HepG2 (cell line): Measurements from ENCODE around the gene ZKSCAN4. TPM values are rescaled to one million over a fixed set of nuclear protein-coding genes. Genes with fewer than 3 reads are reported as not detected.
A peak's percentile ranks its signal among the peaks of the same experiment; 100 is the strongest.

Source experiments
- ATAD3A ChIP-seq: sonication (generic); formaldehyde crosslinking; IDR thresholded peaks from 2 replicates; pipeline ENCODE4 v1.4.0; 2020; ENCODE audit warnings: missing genetic modification reagents
- BHLHE40 ChIP-seq: IDR thresholded peaks from 2 replicates; pipeline ENCODE4 v1.6.1; 2011; ENCODE audit warnings: low read length, improper control_type of control experiment
- FLYWCH1 ChIP-seq: sonication (generic); formaldehyde crosslinking; IDR thresholded peaks from 2 replicates; pipeline ENCODE4 v1.8.1; 2023; ENCODE audit warnings: mild to moderate bottlenecking, missing genetic modification reagents
- HDAC1 ChIP-seq: sonication (generic); formaldehyde crosslinking; IDR thresholded peaks from 2 replicates; pipeline ENCODE4 v1.5.1; 2020; ENCODE audit warnings: mild to moderate bottlenecking, missing genetic modification reagents
- HES4 ChIP-seq: sonication (generic); formaldehyde crosslinking; IDR thresholded peaks from 2 replicates; pipeline ENCODE4 v1.9.0; 2021; ENCODE audit warnings: mild to moderate bottlenecking, missing genetic modification reagents, borderline replicate concordance
- HNRNPLL ChIP-seq: fragments of 200-400 bp; formaldehyde crosslinking; IDR thresholded peaks from 2 replicates; pipeline ENCODE4 v1.6.1; 2017; ENCODE audit warnings: mild to moderate bottlenecking, low read depth, low read length; ENCODE audit not compliant: poor library complexity, severe bottlenecking
- NFKBIZ ChIP-seq: IDR thresholded peaks from 2 replicates; pipeline ENCODE4 v1.6.1; 2018; ENCODE audit warnings: missing genetic modification reagents, missing compliant biosample characterization
- POLR2AphosphoS5 ChIP-seq: IDR thresholded peaks from 2 replicates; pipeline ENCODE4 v1.6.1; 2012; ENCODE audit warnings: low read depth, low read length
- SKI ChIP-seq: fragments of 450-650 bp; IDR thresholded peaks from one replicate; pipeline ENCODE4 v1.6.1; 2018; ENCODE audit warnings: mild to moderate bottlenecking; ENCODE audit not compliant: partially characterized antibody
- ZSCAN29 ChIP-seq: sonication (generic); formaldehyde crosslinking; conservative IDR thresholded peaks from 2 replicates; pipeline ENCODE4 v1.4.0; 2020; ENCODE audit warnings: mild to moderate bottlenecking, missing genetic modification reagents
- polyA plus RNA-seq, 8 experiments: library from polyadenylated mRNA; depleted of rRNA in 3 of 8; stranded (reverse) in 7 of 8; unstranded in 1 of 8; fragments of >200 nt; fragmentation: Illumina TruSeq in 4 of 8; extraction: Trizol in 4 of 8; gene quantifications; 2 replicates each; pipeline versions ENCODE4 v1.2.1 to v1.2.3, GENCODE V29; 2011 to 2016; ENCODE audit warnings: low read depth in 4 of 8, missing spikeins in 1 of 8, mixed read lengths in 1 of 8; ENCODE audit not compliant: insufficient read depth in 1 of 8
- total RNA-seq, 5 experiments: library from RNA; depleted of rRNA; stranded (reverse); fragments of >200 nt; fragmentation: Illumina TruSeq; extraction: Trizol; gene quantifications; 2 replicates each; pipeline ENCODE4 v1.2.3, GENCODE V29; 2016; ENCODE audit warnings: low read depth in 1 of 5
- TF ChIP-seq, protein P1 (sequence below): IDR thresholded peaks from 2 replicates; pipeline ENCODE4 v1.6.1; 2016
- TF ChIP-seq, protein P2 (sequence below): sonication (generic); formaldehyde crosslinking; IDR thresholded peaks from 2 replicates; pipeline ENCODE4 v1.5.1; 2020; ENCODE audit warnings: mild to moderate bottlenecking, moderate library complexity, missing genetic modification reagents
- TF ChIP-seq, protein P3 (sequence below): sonication (generic); formaldehyde crosslinking; IDR thresholded peaks from 2 replicates; pipeline ENCODE4 v1.4.0; 2020; ENCODE audit warnings: mild to moderate bottlenecking, missing genetic modification reagents
- TF ChIP-seq, protein P4 (sequence below): sonication (generic); formaldehyde crosslinking; IDR thresholded peaks from 2 replicates; pipeline ENCODE4 v1.5.0; 2020; ENCODE audit warnings: mild to moderate bottlenecking, missing genetic modification reagents
- TF ChIP-seq, protein P5 (sequence below): IDR thresholded peaks from 2 replicates; pipeline ENCODE4 v1.6.1; 2018; ENCODE audit warnings: missing genetic modification reagents, mild to moderate bottlenecking, missing compliant biosample characterization
- TF ChIP-seq, protein P6 (sequence below): sonication (generic); formaldehyde crosslinking; IDR thresholded peaks from 2 replicates; pipeline ENCODE4 v1.4.0; 2020; ENCODE audit warnings: mild to moderate bottlenecking, missing genetic modification reagents

Gene ZKSCAN4
- total and polyA plus RNA-seq, 2 of the 13 experiments (the other 11 are each of a cell fraction or from before 2014, with no cell fraction given) = 2.9 to 7.8 TPM

DNA sequence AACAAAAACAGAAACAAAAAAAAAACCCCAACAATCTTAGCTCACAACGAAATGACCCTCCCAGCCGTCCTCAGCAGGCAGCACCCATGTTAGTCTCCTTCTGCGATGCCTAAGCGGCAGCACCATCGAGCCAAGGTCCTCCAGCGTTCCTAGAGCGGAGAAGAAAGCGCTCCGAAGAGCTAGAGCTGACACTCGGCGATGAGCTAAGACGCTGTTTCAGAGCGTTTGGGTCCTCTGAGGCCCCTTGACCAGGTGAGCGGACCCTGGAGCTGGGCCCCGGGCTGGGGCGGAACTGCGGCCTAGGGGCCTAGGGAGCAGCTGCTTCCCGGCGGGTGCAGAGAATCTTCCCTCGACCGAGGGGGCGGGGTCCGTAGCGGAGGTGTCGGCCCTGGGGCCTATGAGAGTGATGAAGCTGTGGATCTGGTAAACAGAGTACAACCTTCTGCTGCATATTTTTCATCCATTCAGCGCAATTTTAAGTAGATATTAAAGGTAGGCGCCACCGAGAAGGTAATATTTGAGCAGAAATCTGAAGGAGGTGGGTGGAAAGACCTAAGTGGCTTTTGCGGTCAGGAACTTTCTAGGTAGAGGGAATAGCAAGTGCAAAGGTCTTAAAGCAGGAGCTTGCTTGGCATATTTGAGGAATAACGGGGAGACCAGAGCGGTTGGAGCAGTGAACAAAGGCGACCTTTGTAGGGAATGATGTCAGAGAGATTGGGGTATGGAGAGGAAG lies 15.1 kb upstream of the ZKSCAN4 start, which contains the start of gene ZSCAN26 (continued):
- TF ChIP-seq BHLHE40 = no peak
- peak; percentile 18 for TF ChIP-seq SKI
- peak; percentile 64; the same call in 1 of the 2 replicates for TF ChIP-seq ATAD3A (CRISPR knock-in tag)
- peak; percentile 68 for TF ChIP-seq HNRNPLL
- peak; percentile 82 for TF ChIP-seq POLR2AphosphoS5
- peak; percentile 91 for TF ChIP-seq HDAC1 (CRISPR knock-in tag)
- TF ChIP-seq, protein P1, sequence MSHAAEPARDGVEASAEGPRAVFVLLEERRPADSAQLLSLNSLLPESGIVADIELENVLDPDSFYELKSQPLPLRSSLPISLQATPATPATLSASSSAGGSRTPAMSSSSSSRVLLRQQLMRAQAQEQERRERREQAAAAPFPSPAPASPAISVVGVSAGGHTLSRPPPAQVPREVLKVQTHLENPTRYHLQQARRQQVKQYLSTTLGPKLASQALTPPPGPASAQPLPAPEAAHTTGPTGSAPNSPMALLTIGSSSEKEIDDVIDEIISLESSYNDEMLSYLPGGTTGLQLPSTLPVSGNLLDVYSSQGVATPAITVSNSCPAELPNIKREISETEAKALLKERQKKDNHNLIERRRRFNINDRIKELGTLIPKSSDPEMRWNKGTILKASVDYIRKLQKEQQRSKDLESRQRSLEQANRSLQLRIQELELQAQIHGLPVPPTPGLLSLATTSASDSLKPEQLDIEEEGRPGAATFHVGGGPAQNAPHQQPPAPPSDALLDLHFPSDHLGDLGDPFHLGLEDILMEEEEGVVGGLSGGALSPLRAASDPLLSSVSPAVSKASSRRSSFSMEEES (CRISPR knock-in tag) = peak; percentile 61
- no peak; the same call in 1 of the 2 replicates for TF ChIP-seq NFKBIZ (CRISPR knock-in tag)
- TF ChIP-seq, protein P2, sequence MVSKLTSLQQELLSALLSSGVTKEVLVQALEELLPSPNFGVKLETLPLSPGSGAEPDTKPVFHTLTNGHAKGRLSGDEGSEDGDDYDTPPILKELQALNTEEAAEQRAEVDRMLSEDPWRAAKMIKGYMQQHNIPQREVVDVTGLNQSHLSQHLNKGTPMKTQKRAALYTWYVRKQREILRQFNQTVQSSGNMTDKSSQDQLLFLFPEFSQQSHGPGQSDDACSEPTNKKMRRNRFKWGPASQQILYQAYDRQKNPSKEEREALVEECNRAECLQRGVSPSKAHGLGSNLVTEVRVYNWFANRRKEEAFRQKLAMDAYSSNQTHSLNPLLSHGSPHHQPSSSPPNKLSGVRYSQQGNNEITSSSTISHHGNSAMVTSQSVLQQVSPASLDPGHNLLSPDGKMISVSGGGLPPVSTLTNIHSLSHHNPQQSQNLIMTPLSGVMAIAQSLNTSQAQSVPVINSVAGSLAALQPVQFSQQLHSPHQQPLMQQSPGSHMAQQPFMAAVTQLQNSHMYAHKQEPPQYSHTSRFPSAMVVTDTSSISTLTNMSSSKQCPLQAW (CRISPR knock-in tag) = peak; percentile 85
- TF ChIP-seq, protein P3, sequence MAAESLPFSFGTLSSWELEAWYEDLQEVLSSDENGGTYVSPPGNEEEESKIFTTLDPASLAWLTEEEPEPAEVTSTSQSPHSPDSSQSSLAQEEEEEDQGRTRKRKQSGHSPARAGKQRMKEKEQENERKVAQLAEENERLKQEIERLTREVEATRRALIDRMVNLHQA (CRISPR knock-in tag) = no peak
- TF ChIP-seq FLYWCH1 (CRISPR knock-in tag) = no peak
- TF ChIP-seq, protein P4, sequence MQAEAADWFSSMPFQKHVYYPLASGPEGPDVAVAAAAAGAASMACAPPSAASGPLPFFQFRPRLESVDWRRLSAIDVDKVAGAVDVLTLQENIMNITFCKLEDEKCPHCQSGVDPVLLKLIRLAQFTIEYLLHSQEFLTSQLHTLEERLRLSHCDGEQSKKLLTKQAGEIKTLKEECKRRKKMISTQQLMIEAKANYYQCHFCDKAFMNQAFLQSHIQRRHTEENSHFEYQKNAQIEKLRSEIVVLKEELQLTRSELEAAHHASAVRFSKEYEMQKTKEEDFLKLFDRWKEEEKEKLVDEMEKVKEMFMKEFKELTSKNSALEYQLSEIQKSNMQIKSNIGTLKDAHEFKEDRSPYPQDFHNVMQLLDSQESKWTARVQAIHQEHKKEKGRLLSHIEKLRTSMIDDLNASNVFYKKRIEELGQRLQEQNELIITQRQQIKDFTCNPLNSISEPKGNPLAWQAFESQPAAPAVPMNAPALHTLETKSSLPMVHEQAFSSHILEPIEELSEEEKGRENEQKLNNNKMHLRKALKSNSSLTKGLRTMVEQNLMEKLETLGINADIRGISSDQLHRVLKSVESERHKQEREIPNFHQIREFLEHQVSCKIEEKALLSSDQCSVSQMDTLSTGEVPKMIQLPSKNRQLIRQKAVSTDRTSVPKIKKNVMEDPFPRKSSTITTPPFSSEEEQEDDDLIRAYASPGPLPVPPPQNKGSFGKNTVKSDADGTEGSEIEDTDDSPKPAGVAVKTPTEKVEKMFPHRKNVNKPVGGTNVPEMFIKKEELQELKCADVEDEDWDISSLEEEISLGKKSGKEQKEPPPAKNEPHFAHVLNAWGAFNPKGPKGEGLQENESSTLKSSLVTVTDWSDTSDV (CRISPR knock-in tag) = 0 out of 2 replicates have a peak, but pooled peaks have one; percentile 34
- TF ChIP-seq, protein P5, sequence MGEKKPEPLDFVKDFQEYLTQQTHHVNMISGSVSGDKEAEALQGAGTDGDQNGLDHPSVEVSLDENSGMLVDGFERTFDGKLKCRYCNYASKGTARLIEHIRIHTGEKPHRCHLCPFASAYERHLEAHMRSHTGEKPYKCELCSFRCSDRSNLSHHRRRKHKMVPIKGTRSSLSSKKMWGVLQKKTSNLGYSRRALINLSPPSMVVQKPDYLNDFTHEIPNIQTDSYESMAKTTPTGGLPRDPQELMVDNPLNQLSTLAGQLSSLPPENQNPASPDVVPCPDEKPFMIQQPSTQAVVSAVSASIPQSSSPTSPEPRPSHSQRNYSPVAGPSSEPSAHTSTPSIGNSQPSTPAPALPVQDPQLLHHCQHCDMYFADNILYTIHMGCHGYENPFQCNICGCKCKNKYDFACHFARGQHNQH = peak; percentile 90
- TF ChIP-seq, protein P6, sequence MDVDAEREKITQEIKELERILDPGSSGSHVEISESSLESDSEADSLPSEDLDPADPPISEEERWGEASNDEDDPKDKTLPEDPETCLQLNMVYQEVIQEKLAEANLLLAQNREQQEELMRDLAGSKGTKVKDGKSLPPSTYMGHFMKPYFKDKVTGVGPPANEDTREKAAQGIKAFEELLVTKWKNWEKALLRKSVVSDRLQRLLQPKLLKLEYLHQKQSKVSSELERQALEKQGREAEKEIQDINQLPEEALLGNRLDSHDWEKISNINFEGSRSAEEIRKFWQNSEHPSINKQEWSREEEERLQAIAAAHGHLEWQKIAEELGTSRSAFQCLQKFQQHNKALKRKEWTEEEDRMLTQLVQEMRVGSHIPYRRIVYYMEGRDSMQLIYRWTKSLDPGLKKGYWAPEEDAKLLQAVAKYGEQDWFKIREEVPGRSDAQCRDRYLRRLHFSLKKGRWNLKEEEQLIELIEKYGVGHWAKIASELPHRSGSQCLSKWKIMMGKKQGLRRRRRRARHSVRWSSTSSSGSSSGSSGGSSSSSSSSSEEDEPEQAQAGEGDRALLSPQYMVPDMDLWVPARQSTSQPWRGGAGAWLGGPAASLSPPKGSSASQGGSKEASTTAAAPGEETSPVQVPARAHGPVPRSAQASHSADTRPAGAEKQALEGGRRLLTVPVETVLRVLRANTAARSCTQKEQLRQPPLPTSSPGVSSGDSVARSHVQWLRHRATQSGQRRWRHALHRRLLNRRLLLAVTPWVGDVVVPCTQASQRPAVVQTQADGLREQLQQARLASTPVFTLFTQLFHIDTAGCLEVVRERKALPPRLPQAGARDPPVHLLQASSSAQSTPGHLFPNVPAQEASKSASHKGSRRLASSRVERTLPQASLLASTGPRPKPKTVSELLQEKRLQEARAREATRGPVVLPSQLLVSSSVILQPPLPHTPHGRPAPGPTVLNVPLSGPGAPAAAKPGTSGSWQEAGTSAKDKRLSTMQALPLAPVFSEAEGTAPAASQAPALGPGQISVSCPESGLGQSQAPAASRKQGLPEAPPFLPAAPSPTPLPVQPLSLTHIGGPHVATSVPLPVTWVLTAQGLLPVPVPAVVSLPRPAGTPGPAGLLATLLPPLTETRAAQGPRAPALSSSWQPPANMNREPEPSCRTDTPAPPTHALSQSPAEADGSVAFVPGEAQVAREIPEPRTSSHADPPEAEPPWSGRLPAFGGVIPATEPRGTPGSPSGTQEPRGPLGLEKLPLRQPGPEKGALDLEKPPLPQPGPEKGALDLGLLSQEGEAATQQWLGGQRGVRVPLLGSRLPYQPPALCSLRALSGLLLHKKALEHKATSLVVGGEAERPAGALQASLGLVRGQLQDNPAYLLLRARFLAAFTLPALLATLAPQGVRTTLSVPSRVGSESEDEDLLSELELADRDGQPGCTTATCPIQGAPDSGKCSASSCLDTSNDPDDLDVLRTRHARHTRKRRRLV = no peak
- peak; percentile 88; the same call in 1 of the 2 replicates for TF ChIP-seq ZSCAN29 (CRISPR knock-in tag)
- TF ChIP-seq HES4 (CRISPR knock-in tag) = 0 out of 2 replicates have a peak, but pooled peaks have one; percentile 59
